MM.1S (cell line): Measurements from ENCODE around the gene MYADM.
"Not testable (repeated sequence)": the region's sequence is repeated elsewhere in the genome, so short reads cannot be mapped to it uniquely, and the experiment has no call there.

Experiments used
- DNase-seq: peaks from one replicate; pipeline ENCODE4 v3.0.0-alpha.2; 2015
- H2AFZ ChIP-seq: fragments of 300-600 bp; sonication (generic); 2 replicates; pipeline ENCODE4 v1.6.0; 2016; ENCODE audit warnings: antibody characterized with exemption, low read length
- H3F3A ChIP-seq: fragments of 300-600 bp; sonication (generic); 2 replicates; pipeline ENCODE4 v1.6.1; 2016; ENCODE audit warnings: mild to moderate bottlenecking, antibody characterized with exemption, low read length, moderate library complexity, mixed read lengths; ENCODE audit not compliant: insufficient read depth
- H3K27ac ChIP-seq: fragments of 300-600 bp; sonication (generic); 2 replicates; pipeline ENCODE4 v1.5.1; 2016; ENCODE audit warnings: mild to moderate bottlenecking, low read length
- H3K27me3 ChIP-seq: fragments of 300-600 bp; sonication (generic); replicated peaks from 2 replicates; pipeline ENCODE4 v1.6.0; 2016; ENCODE audit warnings: low read length; ENCODE audit not compliant: insufficient read depth
- H3K36me3 ChIP-seq: fragments of 300-600 bp; sonication (generic); replicated peaks from 2 replicates; pipeline ENCODE4 v1.6.1; 2016; ENCODE audit warnings: mild to moderate bottlenecking, low read length, mixed read lengths; ENCODE audit not compliant: insufficient read depth
- H3K4me1 ChIP-seq: fragments of 300-600 bp; sonication (generic); 2 replicates; pipeline ENCODE4 v1.6.1; 2016; ENCODE audit warnings: low read length, mixed read lengths
- H3K4me2 ChIP-seq: fragments of 300-600 bp; sonication (generic); 2 replicates; pipeline ENCODE4 v1.6.0; 2016; ENCODE audit warnings: low read depth, low read length
- H3K4me3 ChIP-seq: fragments of 300-600 bp; sonication (generic); 2 replicates; pipeline ENCODE4 v1.5.1; 2016; ENCODE audit warnings: low read length, mixed read lengths
- H3K79me2 ChIP-seq: fragments of 300-600 bp; sonication (generic); 2 replicates; pipeline ENCODE4 v1.6.1; 2016; ENCODE audit warnings: mixed run types, low read length, mixed read lengths
- H3K9ac ChIP-seq: fragments of 300-600 bp; sonication (generic); 2 replicates; pipeline ENCODE4 v1.6.1; 2016; ENCODE audit warnings: low read length, mixed read lengths
- H3K9me2 ChIP-seq: fragments of 300-600 bp; sonication (generic); replicated peaks from 2 replicates; pipeline ENCODE4 v1.6.1; 2016; ENCODE audit warnings: mild to moderate bottlenecking, low read length, mixed read lengths; ENCODE audit not compliant: insufficient read depth
- H3K9me3 ChIP-seq: fragments of 300-600 bp; sonication (generic); replicated peaks from 2 replicates; pipeline ENCODE4 v1.6.1; 2016; ENCODE audit warnings: mild to moderate bottlenecking, low read length, mixed read lengths; ENCODE audit not compliant: insufficient read depth
- H4K20me1 ChIP-seq: fragments of 300-600 bp; sonication (generic); 2 replicates; pipeline ENCODE4 v1.6.1; 2016; ENCODE audit warnings: mild to moderate bottlenecking, low read length, moderate library complexity, mixed read lengths; ENCODE audit not compliant: insufficient read depth
- EZH2 ChIP-seq: fragments of 300-600 bp; sonication (generic); optimal IDR thresholded peaks from 2 replicates; pipeline ENCODE3; 2017; ENCODE audit warnings: low read depth, mild to moderate bottlenecking, antibody characterized with exemption, low read length, mixed read lengths
- EZH2phosphoT487 ChIP-seq: fragments of 300-600 bp; sonication (generic); IDR thresholded peaks from 2 replicates; pipeline ENCODE4 v1.6.1; 2018; ENCODE audit warnings: antibody characterized with exemption, low read length
- TF ChIP-seq, protein P1 (sequence below): fragments of 300-600 bp; sonication (generic); IDR thresholded peaks from 2 replicates; pipeline ENCODE4 v1.5.1; 2016; ENCODE audit warnings: antibody characterized with exemption, low read length, mixed read lengths

Gene MYADM

DNA sequence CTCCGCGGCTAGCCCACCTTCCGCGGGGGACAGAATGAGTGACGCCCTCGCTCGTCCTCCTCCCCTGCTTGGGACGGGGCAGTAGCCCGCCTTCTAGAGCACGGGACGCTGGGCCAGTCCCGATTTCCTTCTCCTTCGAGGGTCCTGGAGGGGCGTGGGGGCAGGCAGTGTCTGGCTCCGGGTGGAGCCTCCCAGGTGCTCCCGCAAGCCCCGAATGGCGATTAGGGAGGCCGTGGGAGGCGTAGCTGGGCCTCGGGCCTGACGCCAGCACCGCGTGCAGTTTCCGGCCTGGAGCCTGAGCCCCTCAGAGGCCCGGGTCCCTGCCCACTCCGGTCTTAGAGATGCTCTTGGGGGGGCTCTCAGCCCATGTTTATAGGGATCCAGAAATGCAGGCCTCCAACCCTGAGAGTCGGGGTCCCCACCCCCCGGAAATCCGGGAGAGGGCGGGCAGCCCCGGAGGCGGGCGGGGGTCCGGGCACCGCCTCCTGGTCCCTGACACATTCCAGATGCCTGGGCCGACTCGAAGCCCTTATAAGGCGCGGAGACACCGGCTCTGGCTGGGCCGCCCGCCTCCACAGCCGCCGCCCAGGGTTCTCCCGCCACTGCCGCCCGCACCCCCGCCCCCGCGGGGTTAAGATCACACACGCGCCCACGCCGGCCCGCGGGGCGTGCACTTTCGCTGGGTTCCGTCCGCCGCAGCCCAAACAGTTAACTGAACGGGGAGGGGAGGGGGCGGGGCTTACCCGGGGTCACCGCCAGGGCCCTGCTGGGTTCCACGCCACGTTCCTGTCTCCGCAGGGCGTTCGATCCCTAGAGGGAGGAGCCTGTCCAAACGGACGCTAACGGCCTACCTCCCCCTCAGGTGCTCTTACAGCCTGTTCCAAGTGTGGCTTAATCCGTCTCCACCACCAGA lies 1.5 kb downstream of the MYADM start:
- H3K9me3 ChIP-seq: no peaks in the 10 kb centered on the region

DNA sequence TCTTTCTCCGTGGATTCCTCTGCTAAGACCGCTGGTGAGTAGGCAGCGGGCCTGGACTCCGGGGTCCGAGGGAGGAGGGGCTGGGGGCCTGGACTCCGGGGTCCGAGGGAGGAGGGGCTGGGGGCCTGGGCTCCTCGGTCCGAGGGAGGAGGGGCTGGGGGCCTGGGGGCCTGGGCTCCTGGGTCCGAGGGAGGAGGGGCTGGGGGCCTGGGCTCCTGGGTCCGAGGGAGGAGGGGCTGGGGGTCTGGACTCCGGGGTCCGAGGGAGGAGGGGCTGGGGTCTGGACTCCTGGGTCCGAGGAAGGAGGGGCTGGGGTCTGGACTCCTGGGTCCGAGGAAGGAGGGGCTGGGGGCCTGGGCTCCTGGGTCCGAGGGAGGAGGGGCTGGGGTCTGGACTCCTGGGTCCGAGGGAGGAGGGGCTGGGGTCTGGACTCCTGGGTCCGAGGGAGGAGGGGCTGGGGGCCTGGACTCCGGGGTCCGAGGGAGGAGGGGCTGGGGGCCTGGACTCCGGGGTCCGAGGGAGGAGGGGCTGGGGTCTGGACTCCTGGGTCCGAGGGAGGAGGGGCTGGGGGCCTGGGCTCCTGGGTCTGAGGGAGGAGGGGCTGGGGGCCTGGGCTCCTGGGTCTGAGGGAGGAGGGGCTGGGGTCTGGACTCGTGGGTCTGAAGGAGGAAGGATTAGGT lies 2.3 kb downstream of the MYADM start:
- not testable (repeated sequence) for H3K9ac ChIP-seq, H4K20me1 ChIP-seq, H3K9me2 ChIP-seq, H3K9me3 ChIP-seq, H3K36me3 ChIP-seq, H3K27ac ChIP-seq, H2AFZ ChIP-seq, H3K4me2 ChIP-seq, H3K4me3 ChIP-seq, DNase-seq, H3K27me3 ChIP-seq, H3K79me2 ChIP-seq, H3F3A ChIP-seq, H3K4me1 ChIP-seq

More for the DNA sequence above, 1.5 kb downstream of the MYADM start:
- DNase-seq: no peak
- H3K27ac ChIP-seq: no peak overlapping the region
- H3K4me3 ChIP-seq: no peak overlapping the region
- no peak overlapping the region for H3K9ac ChIP-seq
- H3K79me2 ChIP-seq: no peaks in the 10 kb centered on the region
- 0 out of 2 replicates have a peak, but pooled peaks cover 5% of the 10 kb centered on the region for H3K27me3 ChIP-seq
- H4K20me1 ChIP-seq: no peaks in the 10 kb centered on the region
- TF ChIP-seq EZH2: no peak
- TF ChIP-seq EZH2phosphoT487: no peak
- TF ChIP-seq, protein P1, sequence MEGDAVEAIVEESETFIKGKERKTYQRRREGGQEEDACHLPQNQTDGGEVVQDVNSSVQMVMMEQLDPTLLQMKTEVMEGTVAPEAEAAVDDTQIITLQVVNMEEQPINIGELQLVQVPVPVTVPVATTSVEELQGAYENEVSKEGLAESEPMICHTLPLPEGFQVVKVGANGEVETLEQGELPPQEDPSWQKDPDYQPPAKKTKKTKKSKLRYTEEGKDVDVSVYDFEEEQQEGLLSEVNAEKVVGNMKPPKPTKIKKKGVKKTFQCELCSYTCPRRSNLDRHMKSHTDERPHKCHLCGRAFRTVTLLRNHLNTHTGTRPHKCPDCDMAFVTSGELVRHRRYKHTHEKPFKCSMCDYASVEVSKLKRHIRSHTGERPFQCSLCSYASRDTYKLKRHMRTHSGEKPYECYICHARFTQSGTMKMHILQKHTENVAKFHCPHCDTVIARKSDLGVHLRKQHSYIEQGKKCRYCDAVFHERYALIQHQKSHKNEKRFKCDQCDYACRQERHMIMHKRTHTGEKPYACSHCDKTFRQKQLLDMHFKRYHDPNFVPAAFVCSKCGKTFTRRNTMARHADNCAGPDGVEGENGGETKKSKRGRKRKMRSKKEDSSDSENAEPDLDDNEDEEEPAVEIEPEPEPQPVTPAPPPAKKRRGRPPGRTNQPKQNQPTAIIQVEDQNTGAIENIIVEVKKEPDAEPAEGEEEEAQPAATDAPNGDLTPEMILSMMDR: no peak
- no peaks in the 10 kb centered on the region for H3K36me3 ChIP-seq
- H3K9me2 ChIP-seq: no peaks in the 10 kb centered on the region
- H3K4me1 ChIP-seq: no peaks in the 10 kb centered on the region
- H2AFZ ChIP-seq: no peak overlapping the region
- H3F3A ChIP-seq: no peaks in the 10 kb centered on the region
- H3K4me2 ChIP-seq: no peak overlapping the region

DNA sequence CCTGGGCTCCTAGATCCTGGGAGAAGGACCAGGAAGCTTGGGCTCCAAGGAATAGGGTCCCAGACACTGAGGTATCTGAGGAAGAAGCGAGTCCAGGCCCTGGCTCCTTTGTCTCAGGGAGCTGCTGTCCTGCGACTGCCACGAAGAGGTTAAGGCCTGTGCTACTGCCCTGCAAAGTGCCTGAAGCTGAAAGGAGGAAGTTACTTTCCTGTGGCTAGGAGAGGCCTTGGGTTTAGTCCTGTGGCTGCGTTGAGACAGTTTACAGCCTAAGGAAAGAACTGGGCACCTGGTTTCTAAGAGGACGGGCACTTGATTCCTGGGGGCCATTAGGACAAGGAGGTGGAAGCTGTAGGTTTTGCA lies 2.8 kb downstream of the MYADM start:
- DNase-seq: no peak
- H3K4me2 ChIP-seq: no peak overlapping the region
- H3K79me2 ChIP-seq: no peaks in the 10 kb centered on the region
- no peak for TF ChIP-seq EZH2phosphoT487
- TF ChIP-seq, protein P1: no peak
- no peak for TF ChIP-seq EZH2
- H3K9me2 ChIP-seq: no peaks in the 10 kb centered on the region
- H3F3A ChIP-seq: no peaks in the 10 kb centered on the region
- no peak overlapping the region for H3K9ac ChIP-seq
- no peak overlapping the region for H3K27ac ChIP-seq
- no peaks in the 10 kb centered on the region for H4K20me1 ChIP-seq
- H3K9me3 ChIP-seq: no peaks in the 10 kb centered on the region
- H2AFZ ChIP-seq: no peak overlapping the region
- no peak overlapping the region for H3K4me3 ChIP-seq
- peaks cover 4% of the 10 kb centered on the region; the same call in 1 of the 2 replicates for H3K27me3 ChIP-seq
- H3K4me1 ChIP-seq: no peaks in the 10 kb centered on the region
- H3K36me3 ChIP-seq: no peaks in the 10 kb centered on the region

DNA sequence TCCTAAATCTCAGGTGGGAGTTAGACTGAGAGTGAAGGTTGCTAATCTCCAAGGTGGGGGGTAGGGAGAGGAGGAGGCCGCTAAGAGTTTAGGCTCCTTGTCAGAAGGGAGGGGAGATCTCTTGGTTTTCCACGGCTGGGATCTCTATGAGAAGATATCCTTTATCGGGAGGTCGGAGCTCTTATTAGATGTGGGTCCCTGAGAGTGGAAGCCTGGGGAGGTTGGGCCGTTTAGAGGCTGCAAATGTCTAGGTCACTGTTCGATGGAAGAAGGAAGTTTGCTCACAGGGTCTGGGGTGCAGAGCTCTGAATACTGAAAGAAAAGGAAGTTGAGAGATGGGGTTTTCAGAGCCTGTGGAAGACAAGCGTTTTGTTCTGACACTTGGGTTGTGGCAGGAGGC lies 3.8 kb downstream of the MYADM start:
- DNase-seq: no peak
- Histone ChIP-seq H3K36me3 (no peaks in the 10 kb centered on the region), H3F3A (no peaks in the 10 kb centered on the region), H3K4me1 (no peaks in the 10 kb centered on the region), H4K20me1 (no peaks in the 10 kb centered on the region), H3K9ac (no peak overlapping the region), H3K4me2 (no peak overlapping the region), H3K27ac (no peak overlapping the region), H3K27me3 (no peaks in the 10 kb centered on the region; the same call in 1 of the 2 replicates), H3K9me2 (no peaks in the 10 kb centered on the region), H3K79me2 (no peaks in the 10 kb centered on the region), H3K9me3 (no peaks in the 10 kb centered on the region), H3K4me3 (no peak overlapping the region), H2AFZ (no peak overlapping the region)
- TF ChIP-seq EZH2phosphoT487 (no peak), EZH2 (no peak)
- TF ChIP-seq, protein P1: no peak
